Mesendoderm (in vitro differentiated cells): ENCODE results near the gene WNT7A.

Experiments used
- DNase-seq: peaks from one replicate; pipeline ENCODE4 v3.0.0; 2013
- H2AK5ac ChIP-seq: 2 replicates; pipeline ENCODE4 v1.6.1; 2013; ENCODE audit warnings: low read length, inconsistent platforms
- H2BK120ac ChIP-seq: 2 replicates; pipeline ENCODE4 v1.6.1; 2013; ENCODE audit warnings: low read depth, mild to moderate bottlenecking, low read length, moderate library complexity, mixed read lengths
- H2BK15ac ChIP-seq: replicated peaks from 2 replicates; pipeline ENCODE4 v1.6.1; 2013; ENCODE audit warnings: low read depth, mild to moderate bottlenecking, moderate library complexity
- H2BK5ac ChIP-seq: 2 replicates; pipeline ENCODE4 v1.6.1; 2013; ENCODE audit warnings: low read length, inconsistent platforms
- H3K18ac ChIP-seq: 2 replicates; pipeline ENCODE4 v1.6.1; 2013; ENCODE audit warnings: mild to moderate bottlenecking, low read length, mixed read lengths
- H3K23ac ChIP-seq: one replicate; pipeline ENCODE4 v1.6.1; 2013; ENCODE audit warnings: low read length
- H3K27ac ChIP-seq: 2 replicates; pipeline ENCODE4 v1.5.1; 2013; ENCODE audit warnings: low read depth, mild to moderate bottlenecking, inconsistent platforms, low read length, moderate library complexity
- H3K27me3 ChIP-seq: 2 replicates; pipeline ENCODE4 v1.6.1; 2013; ENCODE audit warnings: low read length, control low read depth, mild to moderate bottlenecking, inconsistent platforms; ENCODE audit not compliant: insufficient read depth, poor library complexity
- H3K36me3 ChIP-seq: 2 replicates; pipeline ENCODE4 v1.6.1; 2013; ENCODE audit warnings: low read length, inconsistent platforms; ENCODE audit not compliant: control insufficient read depth, insufficient read depth
- H3K4ac ChIP-seq: one replicate; pipeline ENCODE4 v1.6.1; 2013; ENCODE audit warnings: low read depth, mild to moderate bottlenecking, low read length, moderate library complexity
- H3K4me1 ChIP-seq: 2 replicates; pipeline ENCODE4 v1.6.1; 2013; ENCODE audit warnings: low read depth, low read length, inconsistent platforms; ENCODE audit not compliant: control insufficient read depth
- H3K4me2 ChIP-seq: 2 replicates; pipeline ENCODE4 v1.6.1; 2013; ENCODE audit warnings: low read length
- H3K4me3 ChIP-seq: 2 replicates; pipeline ENCODE4 v1.5.1; 2013; ENCODE audit warnings: mild to moderate bottlenecking, low read length
- H3K56ac ChIP-seq: one replicate; pipeline ENCODE4 v1.6.1; 2013; ENCODE audit warnings: low read length
- H3K79me1 ChIP-seq: 2 replicates; pipeline ENCODE4 v1.6.1; 2013; ENCODE audit warnings: low read length, inconsistent platforms
- H3K79me2 ChIP-seq: 2 replicates; pipeline ENCODE4 v1.6.1; 2013; ENCODE audit warnings: mild to moderate bottlenecking, low read length; ENCODE audit not compliant: control insufficient read depth, insufficient read depth
- H3K9ac ChIP-seq: 2 replicates; pipeline ENCODE4 v1.6.1; 2013; ENCODE audit warnings: low read length, inconsistent platforms
- H4K5ac ChIP-seq: one replicate; pipeline ENCODE4 v1.6.1; 2013; ENCODE audit warnings: low read length
- H4K8ac ChIP-seq: one replicate; pipeline ENCODE4 v1.6.1; 2013; ENCODE audit warnings: low read depth, mild to moderate bottlenecking, control low read depth, low read length, moderate library complexity
- WGBS: extraction: QIAGEN DNeasy Blood & Tissue Kit; methylation state at CpG from one replicate; pipeline ENCODE4 v1.1.7; 2013; ENCODE audit warnings: low lambda C conversion rate, missing lambda C conversion rate; ENCODE audit not compliant: insufficient coverage; ENCODE audit errors: extremely low coverage; 5-methylcytosine and 5-hydroxymethylcytosine counted together

The WNT7A gene

GRCh38 chr3:13863382-13863952 is 16.4 kb downstream of the WNT7A start:
- H3K18ac ChIP-seq, result no peak overlapping the region
- H3K36me3 ChIP-seq, result no peaks in the 10 kb centered on the region
- H3K4ac ChIP-seq, result no peak overlapping the region
- H2BK5ac ChIP-seq, result no peak overlapping the region
- H2BK120ac ChIP-seq, result no peak overlapping the region
- H3K23ac ChIP-seq, result no peak overlapping the region
- H3K4me3 ChIP-seq, result no peak overlapping the region
- no peaks in the 10 kb centered on the region for H3K79me1 ChIP-seq
- H3K27me3 ChIP-seq, result no peaks in the 10 kb centered on the region
- no peak for DNase-seq
- no peak overlapping the region for H2AK5ac ChIP-seq
- no peak overlapping the region for H4K5ac ChIP-seq
- H4K8ac ChIP-seq, result no peak overlapping the region
- H3K4me2 ChIP-seq, result no peak overlapping the region
- H2BK15ac ChIP-seq, result no peak overlapping the region
- no peak overlapping the region for H3K27ac ChIP-seq
- no CpG with 5 or more reads among the region's 6 CpGs for WGBS
- H3K9ac ChIP-seq, result no peak overlapping the region
- no peak overlapping the region for H3K56ac ChIP-seq
- H3K79me2 ChIP-seq, result no peaks in the 10 kb centered on the region
- no peaks in the 10 kb centered on the region for H3K4me1 ChIP-seq

GRCh38 chr3:13861461-13861860 is 18.4 kb downstream of the WNT7A start:
- no peak overlapping the region for H3K27ac ChIP-seq
- no peak overlapping the region for H2AK5ac ChIP-seq
- H3K4me1 ChIP-seq, result no peaks in the 10 kb centered on the region
- DNase-seq, result no peak
- no peaks in the 10 kb centered on the region for H3K79me1 ChIP-seq
- no peaks in the 10 kb centered on the region for H3K36me3 ChIP-seq
- H2BK5ac ChIP-seq, result no peak overlapping the region
- no peak overlapping the region for H3K4ac ChIP-seq
- H3K18ac ChIP-seq, result no peak overlapping the region
- no peak overlapping the region for H3K4me2 ChIP-seq
- H3K4me3 ChIP-seq, result no peak overlapping the region
- no peaks in the 10 kb centered on the region for H3K27me3 ChIP-seq
- no peak overlapping the region for H3K23ac ChIP-seq
- H3K56ac ChIP-seq, result no peak overlapping the region
- no CpG with 5 or more reads among the region's 6 CpGs for WGBS
- no peak overlapping the region for H3K9ac ChIP-seq
- H2BK120ac ChIP-seq, result no peak overlapping the region
- H4K8ac ChIP-seq, result no peak overlapping the region
- no peak overlapping the region for H2BK15ac ChIP-seq
- H3K79me2 ChIP-seq, result no peaks in the 10 kb centered on the region
- H4K5ac ChIP-seq, result no peak overlapping the region

- Histone ChIP-seq H3K4me3 (no peak overlapping the region), H3K9ac (no peak overlapping the region), H4K5ac (no peak overlapping the region), H2AK5ac (no peak overlapping the region), H3K4me1 (no peaks in the 10 kb centered on the region), H3K79me1 (no peaks in the 10 kb centered on the region), H4K8ac (no peak overlapping the region), H2BK5ac (no peak overlapping the region), H3K79me2 (no peaks in the 10 kb centered on the region), H2BK120ac (no peak overlapping the region), H3K27ac (no peak overlapping the region), H3K4me2 (no peak overlapping the region), H3K23ac (no peak overlapping the region), H3K56ac (no peak overlapping the region), H3K36me3 (no peaks in the 10 kb centered on the region), H2BK15ac (no peak overlapping the region), H3K27me3 (no peaks in the 10 kb centered on the region), H3K18ac (no peak overlapping the region), H3K4ac (no peak overlapping the region)
- peak; percentile 40 for DNase-seq
- WGBS, result no CpG with 5 or more reads among the region's 1 CpG
Measured at GRCh38 chr3:13860001-13860400, 19.9 kb downstream of the WNT7A start.

DNA sequence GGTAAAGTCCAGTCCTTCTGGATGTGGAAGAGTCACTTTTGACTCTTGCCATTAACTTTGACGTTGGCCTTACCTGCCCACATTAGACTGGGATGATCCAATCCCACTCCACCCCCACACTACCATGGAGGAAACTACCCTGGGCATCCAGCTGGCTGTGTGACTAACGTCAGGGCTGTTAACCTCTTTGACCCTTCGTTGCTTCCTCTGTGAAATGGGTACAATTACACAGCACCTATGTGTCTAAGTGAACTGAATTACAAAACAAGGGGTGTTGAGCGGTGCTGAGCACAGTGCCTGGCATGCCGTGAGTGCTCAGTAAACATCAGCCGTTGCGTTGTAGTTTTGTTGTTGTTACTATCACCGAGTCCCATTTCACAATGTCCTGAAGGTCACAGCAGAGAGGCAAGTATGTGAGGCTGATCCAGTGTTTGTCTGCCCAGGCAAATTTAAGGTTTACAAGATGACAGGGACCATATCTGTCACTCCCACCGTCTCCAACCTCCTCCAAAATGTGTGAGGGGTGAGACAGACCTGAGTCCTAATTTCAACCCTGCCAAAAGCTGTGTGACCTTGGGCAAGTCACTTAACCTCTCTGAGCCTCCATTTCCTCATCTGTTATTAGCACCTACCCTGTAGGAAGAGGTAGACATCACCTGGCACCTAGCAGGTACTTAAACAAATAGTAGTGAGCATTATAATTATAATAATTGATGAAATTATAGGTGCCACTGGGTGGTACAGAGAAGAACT is 20.9 kb downstream of the WNT7A start:
- Histone ChIP-seq H3K36me3 (no peaks in the 10 kb centered on the region), H2BK120ac (no peak overlapping the region), H4K8ac (no peak overlapping the region), H3K4ac (no peak overlapping the region), H3K9ac (no peak overlapping the region), H3K56ac (no peak overlapping the region), H2AK5ac (no peak overlapping the region), H3K79me1 (no peaks in the 10 kb centered on the region), H3K4me1 (no peaks in the 10 kb centered on the region), H3K79me2 (no peaks in the 10 kb centered on the region), H3K27ac (no peak overlapping the region), H3K4me2 (no peak overlapping the region), H3K18ac (no peak overlapping the region), H3K4me3 (no peak overlapping the region), H3K23ac (no peak overlapping the region), H4K5ac (no peak overlapping the region), H3K27me3 (no peaks in the 10 kb centered on the region), H2BK15ac (no peak overlapping the region), H2BK5ac (no peak overlapping the region)
- no peak for DNase-seq
- no CpG with 5 or more reads among the region's 9 CpGs for WGBS

- H2BK120ac ChIP-seq, result no peak overlapping the region
- no peak for DNase-seq
- H4K8ac ChIP-seq, result no peak overlapping the region
- H3K4me3 ChIP-seq, result no peak overlapping the region
- no peak overlapping the region for H3K18ac ChIP-seq
- H3K4me2 ChIP-seq, result no peak overlapping the region
- H3K23ac ChIP-seq, result no peak overlapping the region
- no peak overlapping the region for H3K9ac ChIP-seq
- H3K4me1 ChIP-seq, result no peaks in the 10 kb centered on the region
- no peak overlapping the region for H2AK5ac ChIP-seq
- no peaks in the 10 kb centered on the region for H3K79me2 ChIP-seq
- no peak overlapping the region for H4K5ac ChIP-seq
- no CpG with 5 or more reads among the region's 6 CpGs for WGBS
- H3K36me3 ChIP-seq, result no peaks in the 10 kb centered on the region
- H3K27me3 ChIP-seq, result no peaks in the 10 kb centered on the region
- no peak overlapping the region for H3K27ac ChIP-seq
- H3K56ac ChIP-seq, result no peak overlapping the region
- no peaks in the 10 kb centered on the region for H3K79me1 ChIP-seq
- H3K4ac ChIP-seq, result no peak overlapping the region
- H2BK5ac ChIP-seq, result no peak overlapping the region
- H2BK15ac ChIP-seq, result no peak overlapping the region
Measured at GRCh38 chr3:13857702-13858380, 22.0 kb downstream of the WNT7A start.
